Activated effector memory CD4-positive, alpha-beta T cell treated with anti-CD3 and anti-CD28 coated beads, Interleukin-2, amount 50 U/mL, for 16 hours (primary cell): Measurements from ENCODE around the gene RAI2.

Experiments
- DNase-seq: peaks from one replicate; pipeline ENCODE4 v3.0.0-alpha.2; 2020

Gene RAI2

GRCh38 chrX:17860811-17861488 lies at the start of gene RAI2:
Gene RAI2 (minus strand): TSS chrX:17861298. CDS start chrX:17802010, 59,288 bp downstream.
- peak; percentile 62 for DNase-seq

GRCh38 chrX:17888421-17888820 lies 27.3 kb upstream of the RAI2 start:
- no peak for DNase-seq

DNA sequence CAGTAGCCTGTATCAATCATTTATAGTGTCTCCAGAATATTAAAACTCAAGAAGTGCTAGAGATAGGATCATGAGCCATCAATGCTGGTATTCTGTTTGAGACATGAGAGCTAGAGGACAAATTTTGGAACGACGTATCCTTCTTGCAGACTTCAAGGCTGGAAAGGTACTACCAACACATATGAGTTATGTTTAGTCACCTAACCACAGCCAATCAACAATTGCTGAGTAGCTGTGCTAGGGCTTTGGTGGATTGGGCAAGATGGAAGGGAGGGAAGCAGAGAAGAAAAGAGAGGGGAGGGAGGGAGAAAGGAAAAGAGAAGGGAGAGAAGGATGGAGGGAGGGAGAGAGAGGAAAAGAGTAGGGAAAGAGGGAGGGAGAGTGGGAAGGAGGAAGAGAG lies 21.6 kb upstream of the RAI2 start:
- no peak for DNase-seq

DNA sequence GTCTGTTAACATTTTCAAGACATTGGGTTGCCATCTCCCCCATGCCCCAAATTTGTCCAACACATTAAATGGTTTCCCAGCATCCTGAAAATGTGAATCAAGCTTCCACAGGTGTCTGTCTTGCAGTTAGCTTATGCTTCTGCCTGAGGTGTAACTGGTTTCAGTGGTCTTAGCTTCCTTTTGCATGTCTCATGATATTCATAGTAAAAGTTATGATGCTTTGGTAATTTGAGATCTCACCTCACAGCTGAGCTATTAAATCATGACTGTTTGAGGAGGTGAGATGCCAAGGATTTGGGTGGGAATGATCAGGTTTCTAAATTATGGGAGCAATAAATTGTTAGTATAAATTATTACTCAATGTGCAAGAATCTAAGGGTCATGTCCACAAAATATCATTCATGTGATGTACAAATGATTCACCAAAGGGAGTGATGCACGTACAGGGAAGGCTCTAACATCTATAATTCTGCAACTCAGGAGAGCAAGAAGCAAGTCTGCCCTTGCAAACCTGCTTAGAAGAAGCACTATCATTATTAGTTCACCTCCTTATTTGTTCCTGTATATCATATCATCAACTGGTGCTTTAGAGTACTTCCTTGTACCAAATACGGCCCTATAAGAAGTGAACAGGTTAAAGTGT lies 17.1 kb upstream of the RAI2 start:
- no peak for DNase-seq

- DNase-seq, result no peak
Measured at GRCh38 chrX:17876135-17876534, 15.0 kb upstream of the RAI2 start.

DNA sequence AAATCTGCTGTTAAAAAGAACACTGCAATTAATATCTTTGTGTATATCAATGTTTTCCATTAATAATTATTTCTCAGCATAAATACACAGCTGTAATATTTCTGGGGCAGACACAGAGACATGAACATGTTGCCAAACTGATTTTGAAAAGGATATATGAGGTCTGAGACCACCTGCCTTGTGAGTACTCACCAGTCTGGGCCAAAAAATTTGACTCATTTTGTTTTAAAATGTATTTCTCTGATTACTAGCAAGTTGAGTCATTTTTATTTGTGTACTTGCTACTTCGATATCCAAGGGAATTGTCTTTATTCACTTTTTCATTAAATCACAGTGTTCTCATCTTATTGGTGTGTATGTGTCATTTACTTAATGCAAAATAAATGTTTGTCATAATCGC lies 8.5 kb upstream of the RAI2 start:
- DNase-seq, result no peak

DNA sequence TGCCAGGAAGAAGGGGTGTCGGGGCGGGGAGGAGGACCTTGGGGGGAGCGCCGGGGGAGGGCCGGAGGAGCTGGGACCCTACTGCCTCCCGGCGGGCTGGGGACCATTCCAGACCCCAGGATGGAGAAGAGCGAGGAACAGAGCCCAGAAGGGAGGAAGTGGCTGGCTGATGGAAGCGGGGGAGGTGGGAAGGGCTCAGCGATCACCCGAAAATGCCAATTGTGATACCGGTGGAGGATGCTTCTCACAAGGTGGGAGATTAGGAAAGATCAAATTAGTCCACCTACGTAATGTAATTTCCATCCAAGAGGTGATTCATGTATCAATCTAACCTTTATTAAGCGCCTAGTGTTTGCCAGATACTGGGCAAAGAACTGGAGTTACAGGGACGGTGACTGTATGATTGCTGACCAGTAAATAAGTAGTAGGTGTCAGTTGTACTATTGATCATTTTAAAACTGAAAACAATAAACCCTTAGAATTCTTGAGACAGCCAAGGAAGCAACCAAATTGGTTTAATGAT lies 452 bp upstream of the RAI2 start:
- no peak for DNase-seq

GRCh38 chrX:17860179-17860780 lies 818 bp downstream of the RAI2 start:
- no peak for DNase-seq

DNA sequence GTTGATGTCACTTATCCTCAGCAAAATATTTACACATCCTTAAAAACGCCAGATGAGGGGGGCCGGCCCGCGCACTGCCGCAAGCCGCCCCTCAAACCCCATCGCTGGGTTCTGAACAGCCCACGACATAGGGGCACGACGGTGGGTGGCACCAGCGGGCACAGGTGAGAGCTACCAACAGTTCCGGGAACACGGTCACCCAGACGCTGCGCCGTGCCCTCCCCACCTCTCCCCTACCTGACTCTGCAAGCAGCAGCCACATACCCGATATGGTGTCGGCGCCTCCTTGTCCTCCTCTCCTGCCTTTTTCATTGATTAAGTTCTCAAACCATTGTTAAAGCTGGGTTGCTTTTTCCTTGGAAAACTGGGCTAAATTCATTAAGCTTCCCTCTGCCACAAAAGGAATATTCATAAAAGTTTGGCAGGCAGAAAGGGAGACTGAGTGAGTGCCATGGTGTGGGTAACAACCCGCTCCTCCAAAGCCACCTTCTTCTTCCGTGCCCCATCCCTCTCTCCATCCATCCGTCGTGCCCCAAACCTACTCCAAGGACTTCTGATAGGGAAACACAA lies 1.4 kb downstream of the RAI2 start:
- DNase-seq, result peak; percentile 62

- no peak for DNase-seq
Measured at GRCh38 chrX:17854531-17854930, 6.6 kb downstream of the RAI2 start.

- no peak for DNase-seq
Measured at GRCh38 chrX:17854069-17854468, 7.0 kb downstream of the RAI2 start.

DNA sequence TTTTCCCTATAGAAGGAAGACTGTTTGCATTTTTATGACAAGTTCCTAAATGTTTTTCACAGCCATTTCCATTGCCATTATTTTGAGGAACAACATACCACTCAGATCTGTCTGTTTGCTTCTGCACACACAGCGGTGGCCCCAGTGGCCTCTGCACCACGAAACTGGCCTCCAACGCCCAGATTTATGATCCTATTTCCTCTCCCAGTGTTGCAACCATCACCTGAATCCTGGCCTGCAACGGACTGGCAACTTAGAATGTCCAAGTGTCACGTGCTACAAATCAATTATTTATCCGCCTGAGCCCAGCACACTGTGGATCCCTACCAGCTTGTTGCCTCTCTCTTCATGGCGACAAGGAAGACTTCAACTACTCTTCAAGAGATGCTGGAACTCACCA lies 9.2 kb downstream of the RAI2 start:
- DNase-seq, result no peak

- DNase-seq, result no peak
Measured at GRCh38 chrX:17848545-17849265, 12.4 kb downstream of the RAI2 start.

DNA sequence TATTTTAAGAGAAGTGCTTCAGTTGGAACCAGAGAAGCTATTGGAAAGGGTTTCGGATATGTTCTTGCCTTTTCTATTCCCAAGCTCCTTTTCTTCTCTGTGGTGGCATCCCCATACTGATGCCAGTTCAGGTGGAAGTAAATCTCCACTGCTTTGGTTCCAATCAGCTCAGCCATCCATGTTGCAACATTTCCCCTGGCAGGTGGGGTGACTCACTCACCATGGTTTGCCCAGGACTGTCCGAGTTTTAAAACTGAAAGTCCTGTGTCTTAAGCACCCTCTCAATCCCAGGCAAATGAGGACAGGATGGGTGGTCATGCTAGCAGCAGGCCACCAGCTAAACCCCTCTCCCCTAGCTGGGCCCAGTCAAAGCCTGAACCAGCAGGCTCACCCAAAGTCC lies 15.1 kb downstream of the RAI2 start:
- DNase-seq, result no peak

DNA sequence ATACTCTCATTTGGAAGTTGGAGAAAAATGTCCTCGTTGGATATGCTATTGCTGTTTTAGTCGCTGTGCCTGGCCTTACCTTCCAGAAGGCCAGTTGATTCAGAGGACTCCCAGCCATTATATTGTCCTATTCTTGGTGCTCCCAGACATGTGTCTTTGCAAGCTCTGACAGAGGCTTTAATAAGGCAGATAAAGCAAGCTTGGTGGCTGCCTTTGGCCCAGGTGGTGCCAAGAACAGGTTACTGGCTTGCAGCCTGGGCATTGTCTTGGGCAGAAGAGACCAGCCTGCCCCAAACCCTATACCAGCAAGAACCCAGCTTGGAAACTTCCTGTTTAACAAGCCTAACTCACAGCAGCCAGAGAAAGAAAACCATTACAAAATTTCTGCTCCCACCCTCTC lies 16.9 kb downstream of the RAI2 start:
- no peak for DNase-seq

DNA sequence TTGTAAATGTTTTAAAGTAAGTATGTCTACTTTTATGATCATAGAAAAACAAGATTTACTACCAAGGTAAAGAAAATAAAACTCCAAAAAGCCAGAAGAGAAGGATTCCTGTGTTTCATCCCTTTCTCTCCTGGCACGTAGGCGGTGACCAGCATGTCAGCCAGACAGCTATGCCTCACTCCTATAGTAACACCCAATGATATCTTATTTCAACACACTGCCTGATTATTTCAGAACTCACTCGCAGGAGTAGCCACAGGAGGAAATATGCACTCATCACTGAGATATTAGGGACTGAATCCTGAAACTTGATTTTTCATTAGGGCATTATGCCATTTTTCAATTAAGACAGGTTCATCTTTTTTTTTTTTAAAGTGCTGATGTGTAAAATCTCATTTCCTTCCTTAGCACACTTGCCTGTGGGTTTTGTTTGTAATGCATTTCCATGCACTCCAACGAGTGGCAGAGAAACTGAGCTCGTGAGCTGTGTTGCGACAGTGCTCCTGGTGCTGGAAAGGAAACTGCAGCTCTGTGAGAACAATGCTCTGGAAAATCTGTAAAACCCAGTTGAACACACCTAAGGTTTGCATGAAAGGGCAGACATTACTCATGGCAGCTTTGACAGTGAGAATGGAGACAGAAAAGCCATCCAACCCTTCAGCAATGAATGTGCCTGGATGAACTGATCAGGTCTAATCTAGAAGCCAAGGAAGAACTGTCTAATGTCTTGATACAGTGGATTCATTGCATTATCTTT lies 18.2 kb downstream of the RAI2 start:
- DNase-seq, result no peak

DNA sequence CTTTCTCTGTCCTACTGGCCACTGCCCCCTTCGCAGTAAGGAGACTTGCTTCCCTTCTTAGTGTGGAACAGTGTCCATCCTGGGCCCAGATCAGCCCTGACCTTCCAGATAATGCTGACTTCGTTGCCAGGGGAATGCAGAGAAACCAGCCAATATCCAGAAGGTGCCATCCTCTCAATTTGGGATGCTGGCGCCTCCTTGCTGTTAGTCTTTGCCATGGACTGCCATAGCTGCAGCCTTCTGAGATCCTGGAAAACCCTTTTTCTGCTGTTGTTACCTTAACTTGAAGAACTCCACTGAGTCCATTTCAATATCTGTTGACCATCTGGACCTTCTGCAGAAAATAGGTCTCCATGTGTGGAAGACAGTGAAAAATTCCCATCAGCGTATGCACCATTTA lies 21.8 kb downstream of the RAI2 start:
- no peak for DNase-seq

DNA sequence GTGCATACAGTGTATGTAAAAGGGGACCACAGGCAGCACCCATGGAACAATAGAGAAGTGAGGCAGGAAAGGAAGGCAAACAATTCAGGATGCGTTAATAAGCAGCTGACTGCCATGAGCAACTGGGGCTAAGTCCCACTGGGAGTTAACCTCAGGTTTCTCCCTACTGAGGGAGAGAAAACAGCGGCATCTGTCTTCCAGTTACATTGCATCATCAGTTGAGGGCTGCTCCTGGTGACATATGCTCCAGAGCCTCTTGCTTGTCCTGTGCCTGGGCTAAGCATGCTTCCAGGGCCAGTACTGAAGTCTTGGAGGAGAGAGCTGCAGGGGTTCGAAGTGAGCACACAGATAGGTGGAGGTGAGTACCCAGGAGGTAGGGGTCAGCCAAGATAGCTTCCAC lies 24.3 kb downstream of the RAI2 start:
- no peak for DNase-seq

DNA sequence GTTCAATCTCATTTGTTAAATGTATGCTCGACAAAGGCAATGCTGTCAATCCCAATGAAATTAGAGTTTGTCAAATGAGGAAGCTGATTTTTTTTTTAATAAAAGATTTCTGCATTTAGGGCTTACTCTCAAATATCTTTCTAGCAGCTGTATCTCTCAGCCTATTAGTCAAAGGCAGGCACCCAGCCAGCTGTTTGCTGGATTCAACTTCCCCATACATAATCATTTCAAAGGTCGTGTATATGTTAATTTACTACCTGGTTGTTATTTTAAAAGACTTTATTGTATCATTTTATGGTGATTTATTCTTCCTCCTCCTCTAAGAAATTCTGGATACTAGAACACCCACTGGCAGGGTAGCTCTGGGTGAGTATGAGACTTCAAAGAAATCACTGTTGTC lies 27.1 kb downstream of the RAI2 start:
- no peak for DNase-seq

- no peak for DNase-seq
Measured at GRCh38 chrX:17831255-17831654, 29.8 kb downstream of the RAI2 start.

DNA sequence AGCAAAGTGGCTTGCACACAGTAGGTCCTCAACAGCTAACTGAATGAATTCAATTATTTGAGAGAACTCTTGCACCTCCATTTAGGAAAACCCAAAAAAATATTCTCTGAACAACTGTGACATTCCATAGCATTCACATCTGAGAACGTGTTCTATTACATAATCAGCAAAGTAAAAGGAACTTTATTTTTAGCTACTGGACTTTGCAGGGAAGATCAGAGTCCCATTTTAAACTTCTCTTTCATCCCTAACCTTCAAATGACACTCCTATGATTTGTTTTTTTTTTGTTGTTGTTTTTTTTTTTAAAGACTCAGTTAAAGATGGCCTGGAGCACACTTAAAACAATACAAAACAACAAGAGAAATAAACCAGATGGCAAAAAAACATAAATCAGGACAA lies 30.9 kb downstream of the RAI2 start:
- DNase-seq, result no peak

GRCh38 chrX:17829566-17829965 lies 31.5 kb downstream of the RAI2 start:
- no peak for DNase-seq

GRCh38 chrX:17828171-17828570 lies 32.9 kb downstream of the RAI2 start:
- DNase-seq, result no peak
